Measurements from ENCODE around the gene CTNNA1.

The CTNNA1 gene

DNA sequence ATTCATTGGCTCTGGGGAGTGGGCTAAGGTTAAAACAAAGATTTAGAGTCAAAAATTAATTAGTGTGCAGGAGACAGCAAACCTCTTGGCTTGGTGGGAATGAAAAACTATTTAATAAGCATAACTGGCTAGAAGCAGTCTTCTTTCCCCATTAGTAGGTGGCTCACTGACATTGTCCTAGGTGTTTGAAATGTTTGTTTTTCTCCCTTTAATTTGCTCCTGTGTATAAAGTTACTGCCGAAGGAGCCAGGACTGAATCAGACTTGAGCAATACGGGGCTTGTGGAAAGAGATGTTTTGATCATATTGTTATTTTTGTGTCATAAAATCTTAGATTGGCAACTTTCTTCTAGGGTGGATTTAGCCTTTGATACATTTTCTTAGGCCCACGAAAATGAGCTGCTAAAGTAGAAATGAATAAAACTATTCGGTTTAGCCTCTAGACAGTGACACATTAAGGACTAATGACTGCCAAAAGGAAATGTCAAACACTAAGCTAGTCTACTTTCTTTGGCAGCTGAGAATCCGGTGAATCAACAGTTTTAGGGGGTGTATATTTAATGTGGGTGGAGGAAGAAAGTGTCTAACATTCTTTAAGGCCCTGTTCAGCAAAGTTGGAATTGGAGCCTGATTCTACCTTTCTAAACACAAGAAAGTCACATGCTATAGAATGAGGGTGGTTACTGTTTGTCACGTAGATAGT lies 91.7 kb downstream of the CTNNA1 start:
- DNase-seq (ENCODE audit: low read depth in 1 of 2, low spot score in 1 of 2), result no peak

- DNase-seq (ENCODE audit: low read depth in 1 of 2, low spot score in 1 of 2), result no peak
These were observed 96.2 kb downstream of the CTNNA1 start for GRCh38 chr5:138849439-138849838.

- DNase-seq (ENCODE audit: low read depth in 1 of 2, low spot score in 1 of 2), result no peak
These were observed 96.7 kb downstream of the CTNNA1 start for GRCh38 chr5:138849882-138850281.

DNA sequence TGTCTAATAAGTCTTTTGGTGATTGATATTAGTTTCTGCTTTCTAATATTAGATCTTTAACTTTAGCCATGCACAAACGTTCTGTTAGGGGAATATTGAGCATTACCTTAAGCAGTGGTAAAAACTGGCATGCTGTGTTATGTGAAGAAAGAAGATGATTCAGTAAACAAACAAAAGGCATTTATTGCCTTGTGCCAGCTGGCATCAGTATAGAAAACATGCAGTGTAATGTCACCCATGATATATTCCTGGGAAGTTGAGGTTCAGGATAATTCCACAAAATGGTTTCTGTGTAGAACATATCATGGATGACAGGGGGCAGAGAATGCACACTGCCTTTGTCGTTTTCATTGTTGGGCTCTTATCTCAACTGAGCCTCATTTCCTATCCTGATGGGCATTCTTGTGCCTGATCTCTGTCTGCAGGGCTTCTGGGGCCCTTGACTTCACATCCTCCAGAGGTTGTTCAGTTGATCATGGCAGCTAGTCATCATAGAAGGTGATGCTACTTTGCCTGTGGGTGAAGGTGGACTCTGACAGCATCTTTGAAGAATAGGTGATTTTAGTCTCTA lies 97.7 kb downstream of the CTNNA1 start:
- DNase-seq (ENCODE audit: low read depth in 1 of 2, low spot score in 1 of 2), result no peak

DNA sequence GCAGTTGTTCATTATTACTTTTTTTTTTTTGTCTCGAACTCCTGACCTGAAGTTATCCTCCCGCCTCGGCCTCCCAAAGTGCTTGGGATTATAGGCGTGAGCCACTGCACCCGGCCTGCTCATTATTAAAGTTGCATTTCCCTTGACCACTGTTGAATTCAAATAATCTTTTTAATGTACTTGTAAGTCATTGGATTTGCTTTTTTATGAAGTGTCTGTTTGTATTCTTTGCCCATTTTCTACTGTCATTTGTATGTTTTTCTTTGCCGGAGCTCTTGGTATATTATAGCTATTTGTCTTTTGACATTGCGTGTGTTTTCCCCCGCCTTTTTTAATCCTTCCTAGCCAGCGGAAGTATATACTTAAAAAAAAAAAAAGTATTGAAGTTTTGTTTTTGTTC lies 99.9 kb downstream of the CTNNA1 start:
- DNase-seq (ENCODE audit: low read depth in 1 of 2, low spot score in 1 of 2), result no peak

GRCh38 chr5:138867011-138867410 lies 113.8 kb downstream of the CTNNA1 start:
- DNase-seq (ENCODE audit: low read depth in 1 of 2, low spot score in 1 of 2), result no peak

- DNase-seq (ENCODE audit: low read depth in 1 of 2, low spot score in 1 of 2), result no peak
These were observed 115.8 kb downstream of the CTNNA1 start for GRCh38 chr5:138869038-138869437.

- DNase-seq (ENCODE audit: low read depth in 1 of 2, low spot score in 1 of 2), result no peak
These were observed 116.7 kb downstream of the CTNNA1 start for GRCh38 chr5:138869763-138870500.

DNA sequence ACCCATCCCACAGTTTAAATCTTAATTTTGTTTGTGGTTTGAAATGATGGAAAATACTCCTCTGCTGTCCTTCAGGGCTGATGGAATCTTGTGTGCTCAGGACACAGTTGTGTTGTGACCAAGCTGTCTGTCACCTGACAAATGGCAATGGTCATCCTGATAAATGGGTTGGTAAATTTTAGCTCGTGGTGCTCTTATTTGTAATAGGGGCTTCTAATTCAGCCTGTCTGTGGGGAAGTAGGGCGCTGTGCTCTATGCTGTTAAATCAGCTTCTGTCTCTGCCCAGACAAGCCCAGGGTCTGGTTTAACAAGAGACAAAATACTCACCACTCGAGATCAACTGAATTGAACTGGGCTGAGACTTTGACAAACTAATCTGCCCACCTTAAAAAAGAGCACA lies 117.4 kb downstream of the CTNNA1 start:
- DNase-seq (ENCODE audit: low read depth in 1 of 2, low spot score in 1 of 2), result no peak

- no peak for DNase-seq (ENCODE audit: low read depth in 1 of 2, low spot score in 1 of 2)
These were observed 119.7 kb downstream of the CTNNA1 start for GRCh38 chr5:138872841-138873465.

DNA sequence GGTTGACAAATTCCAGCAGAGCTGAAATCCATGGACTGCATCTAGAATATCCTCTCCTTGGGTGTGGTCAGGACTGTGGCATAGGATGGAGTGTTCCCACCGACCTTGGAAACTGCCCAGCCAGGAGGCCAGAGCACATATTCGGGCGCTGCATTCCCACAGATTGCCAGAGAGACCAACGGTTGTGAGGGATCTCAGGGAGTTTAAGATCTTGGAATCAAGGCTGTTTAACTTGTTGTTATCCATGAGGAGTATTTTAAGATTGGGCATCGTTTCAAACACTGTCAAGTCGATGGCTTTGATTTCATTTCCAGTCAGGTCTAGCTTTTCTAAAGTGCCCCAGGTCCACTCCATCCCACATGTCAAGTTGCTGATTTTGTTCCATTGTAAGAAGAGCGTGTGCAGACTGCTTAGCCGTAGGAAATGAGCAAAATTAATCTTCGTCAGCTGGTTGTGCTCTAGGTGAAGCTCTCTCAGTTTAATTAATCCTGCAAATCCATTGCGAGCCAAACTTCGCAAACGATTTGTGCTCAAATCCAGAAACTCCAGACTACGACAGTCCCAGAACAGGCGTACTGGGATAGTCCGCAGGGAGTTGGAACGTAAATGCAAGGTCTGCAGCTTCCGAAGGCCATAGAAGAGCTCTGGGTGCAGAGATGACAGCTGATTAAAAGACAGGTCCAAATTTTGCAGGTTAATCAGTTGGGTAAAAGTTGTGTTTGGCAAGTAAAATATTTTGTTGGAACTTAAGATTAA lies 120.4 kb downstream of the CTNNA1 start:
- DNase-seq (ENCODE audit: low read depth in 1 of 2, low spot score in 1 of 2), result no peak

DNA sequence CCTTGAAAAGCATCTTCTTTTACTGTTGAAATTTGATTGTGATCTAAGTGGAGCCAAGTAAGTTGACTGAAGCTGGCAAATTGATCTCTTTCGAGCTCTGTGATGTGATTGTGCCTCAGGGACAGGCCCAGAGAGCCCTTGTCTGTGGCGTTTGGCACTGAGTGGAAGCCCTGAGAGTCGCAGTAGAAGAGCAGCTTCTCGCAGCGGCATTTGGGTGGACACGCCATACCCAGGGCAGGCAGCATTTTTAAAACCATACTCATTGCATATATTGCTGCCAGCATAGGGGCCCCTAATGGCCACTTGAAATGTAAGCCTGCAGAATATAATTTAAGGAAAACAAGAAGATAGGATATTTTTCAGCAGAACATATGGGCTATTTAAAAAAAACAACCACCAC lies 121.0 kb downstream of the CTNNA1 start:
- DNase-seq (ENCODE audit: low read depth in 1 of 2, low spot score in 1 of 2), result no peak

GRCh38 chr5:138874771-138875551 lies 121.7 kb downstream of the CTNNA1 start, which contains the start of gene LRRTM2:
Gene LRRTM2 (minus strand): TSS chr5:138875335. CDS start chr5:138874911, 424 bp downstream.
- no peak for DNase-seq (ENCODE audit: low read depth in 1 of 2, low spot score in 1 of 2)

DNA sequence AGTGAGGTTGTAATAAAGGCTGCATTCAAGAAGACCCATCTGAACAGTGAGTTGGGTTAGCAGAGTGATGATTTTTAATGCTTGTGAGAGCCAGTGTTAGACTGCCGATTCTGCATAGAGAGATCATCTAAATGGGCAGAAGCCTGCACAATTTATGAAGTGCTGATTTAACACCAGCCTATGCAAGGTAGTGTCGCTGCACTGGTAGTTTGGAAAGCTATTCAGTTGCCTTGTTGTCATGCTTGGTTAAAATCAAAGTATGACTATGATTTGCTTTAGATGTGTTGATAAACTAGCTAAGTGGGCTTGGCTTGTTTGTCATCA lies 122.3 kb downstream of the CTNNA1 start:
- no peak for DNase-seq (ENCODE audit: low read depth in 1 of 2, low spot score in 1 of 2)

DNA sequence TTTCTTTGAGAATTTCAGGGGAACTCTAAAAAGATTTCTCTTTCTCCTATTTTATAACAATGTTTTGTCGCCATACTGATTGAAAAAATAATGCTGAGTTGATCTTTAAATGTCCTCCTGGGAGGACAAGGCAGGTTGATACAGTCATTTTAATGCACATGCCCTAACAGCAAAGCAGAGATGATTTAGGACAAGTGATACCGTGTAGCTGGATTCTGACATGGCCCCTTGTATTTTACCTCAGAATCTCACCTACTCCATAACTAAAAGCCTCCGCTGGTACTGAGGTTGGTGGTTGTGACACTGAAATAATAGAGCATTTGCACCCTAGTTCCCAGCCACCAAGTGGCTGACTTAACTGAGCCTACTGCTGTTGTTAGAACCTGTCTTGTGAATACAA lies 122.7 kb downstream of the CTNNA1 start:
- no peak for DNase-seq (ENCODE audit: low read depth in 1 of 2, low spot score in 1 of 2)

DNA sequence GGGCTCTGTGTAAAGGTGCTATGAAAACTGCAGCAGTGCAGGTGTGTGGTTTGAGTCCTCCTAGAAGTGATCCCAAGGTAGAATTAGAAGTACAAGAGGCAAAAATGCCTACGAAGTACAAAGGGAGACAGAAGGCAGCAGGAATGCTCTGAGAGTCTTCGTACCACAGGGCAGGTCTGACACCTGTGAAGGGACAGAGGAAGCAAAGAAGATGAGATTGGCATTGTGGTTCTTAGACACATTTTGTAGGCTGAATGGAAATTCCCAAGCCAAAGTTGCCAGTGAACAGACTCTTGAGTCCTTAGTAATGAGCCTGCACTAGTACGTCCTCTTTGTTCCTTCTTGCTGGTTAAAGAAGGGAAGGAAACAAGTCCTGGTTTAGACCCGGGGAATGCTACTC lies 123.6 kb downstream of the CTNNA1 start:
- DNase-seq (ENCODE audit: low read depth in 1 of 2, low spot score in 1 of 2), result no peak

DNA sequence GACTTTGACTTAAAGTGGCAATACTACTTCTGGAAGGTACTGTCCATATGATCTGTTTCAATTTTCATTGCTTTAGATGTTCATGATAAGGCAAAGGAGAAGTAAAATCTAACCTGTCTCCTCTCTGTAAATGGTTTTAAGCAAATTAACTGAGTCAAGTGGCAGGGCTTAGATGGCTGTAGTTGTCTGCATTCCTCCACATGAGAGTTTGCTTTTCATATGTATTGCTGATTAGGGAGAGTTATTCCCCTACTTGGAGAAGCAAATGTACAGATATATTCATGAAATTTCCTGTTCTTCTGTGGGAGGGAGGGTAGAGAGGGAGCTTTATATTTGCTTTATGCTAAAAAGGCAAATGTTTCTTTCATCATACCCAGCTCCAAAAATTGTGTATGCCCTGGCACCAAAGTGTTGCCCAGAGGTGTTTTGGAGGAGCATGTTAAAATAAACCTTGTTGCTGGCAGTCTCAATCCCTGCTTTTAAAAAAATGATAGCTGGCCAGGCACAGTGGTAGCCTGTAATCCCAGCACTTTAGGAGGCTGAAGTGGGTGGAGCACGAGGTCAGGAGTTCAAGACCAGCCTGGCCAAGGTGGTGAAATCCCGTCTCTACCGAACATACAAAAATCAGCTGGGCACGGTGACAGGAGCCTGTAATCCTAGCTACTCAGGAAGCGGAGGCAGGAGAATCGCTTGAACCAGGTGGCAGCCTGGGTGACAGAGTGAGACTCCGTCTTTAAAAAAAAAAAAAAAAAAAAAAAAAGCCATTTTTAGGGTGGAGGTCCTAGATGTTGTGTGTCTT lies 125.4 kb downstream of the CTNNA1 start:
- no peak for DNase-seq (ENCODE audit: low read depth in 1 of 2, low spot score in 1 of 2)

GRCh38 chr5:138883211-138883610 lies 130.0 kb downstream of the CTNNA1 start:
- no peak for DNase-seq (ENCODE audit: low read depth in 1 of 2, low spot score in 1 of 2)

- no peak for DNase-seq (ENCODE audit: low read depth in 1 of 2, low spot score in 1 of 2)
These were observed 130.9 kb downstream of the CTNNA1 start for GRCh38 chr5:138884094-138884493.

GRCh38 chr5:138884554-138884953 lies 131.3 kb downstream of the CTNNA1 start:
- DNase-seq (ENCODE audit: low read depth in 1 of 2, low spot score in 1 of 2), result no peak
